Dermis blood vessel endothelial cell (primary cell): ENCODE data around the gene NOL6. TPM values are rescaled to one million over a fixed set of nuclear protein-coding genes. Genes with fewer than 3 reads are reported as not detected.
"Not testable (repeated sequence)": the region's sequence is repeated elsewhere in the genome, so short reads cannot be mapped to it uniquely, and the experiment has no call there.

ENCODE experiments used
- DNase-seq: peaks from one replicate; pipeline ENCODE4 v3.0.0; 2010
- total RNA-seq: library from RNA; depleted of rRNA; stranded (reverse); fragments of >200 nt; gene quantifications from 2 replicates; pipeline ENCODE4 v1.2.3, GENCODE V29; 2014

The NOL6 gene, protein sequence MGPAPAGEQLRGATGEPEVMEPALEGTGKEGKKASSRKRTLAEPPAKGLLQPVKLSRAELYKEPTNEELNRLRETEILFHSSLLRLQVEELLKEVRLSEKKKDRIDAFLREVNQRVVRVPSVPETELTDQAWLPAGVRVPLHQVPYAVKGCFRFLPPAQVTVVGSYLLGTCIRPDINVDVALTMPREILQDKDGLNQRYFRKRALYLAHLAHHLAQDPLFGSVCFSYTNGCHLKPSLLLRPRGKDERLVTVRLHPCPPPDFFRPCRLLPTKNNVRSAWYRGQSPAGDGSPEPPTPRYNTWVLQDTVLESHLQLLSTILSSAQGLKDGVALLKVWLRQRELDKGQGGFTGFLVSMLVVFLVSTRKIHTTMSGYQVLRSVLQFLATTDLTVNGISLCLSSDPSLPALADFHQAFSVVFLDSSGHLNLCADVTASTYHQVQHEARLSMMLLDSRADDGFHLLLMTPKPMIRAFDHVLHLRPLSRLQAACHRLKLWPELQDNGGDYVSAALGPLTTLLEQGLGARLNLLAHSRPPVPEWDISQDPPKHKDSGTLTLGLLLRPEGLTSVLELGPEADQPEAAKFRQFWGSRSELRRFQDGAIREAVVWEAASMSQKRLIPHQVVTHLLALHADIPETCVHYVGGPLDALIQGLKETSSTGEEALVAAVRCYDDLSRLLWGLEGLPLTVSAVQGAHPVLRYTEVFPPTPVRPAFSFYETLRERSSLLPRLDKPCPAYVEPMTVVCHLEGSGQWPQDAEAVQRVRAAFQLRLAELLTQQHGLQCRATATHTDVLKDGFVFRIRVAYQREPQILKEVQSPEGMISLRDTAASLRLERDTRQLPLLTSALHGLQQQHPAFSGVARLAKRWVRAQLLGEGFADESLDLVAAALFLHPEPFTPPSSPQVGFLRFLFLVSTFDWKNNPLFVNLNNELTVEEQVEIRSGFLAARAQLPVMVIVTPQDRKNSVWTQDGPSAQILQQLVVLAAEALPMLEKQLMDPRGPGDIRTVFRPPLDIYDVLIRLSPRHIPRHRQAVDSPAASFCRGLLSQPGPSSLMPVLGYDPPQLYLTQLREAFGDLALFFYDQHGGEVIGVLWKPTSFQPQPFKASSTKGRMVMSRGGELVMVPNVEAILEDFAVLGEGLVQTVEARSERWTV
- 15.5 and 30.2 TPM in 2 replicates for total RNA-seq

DNA sequence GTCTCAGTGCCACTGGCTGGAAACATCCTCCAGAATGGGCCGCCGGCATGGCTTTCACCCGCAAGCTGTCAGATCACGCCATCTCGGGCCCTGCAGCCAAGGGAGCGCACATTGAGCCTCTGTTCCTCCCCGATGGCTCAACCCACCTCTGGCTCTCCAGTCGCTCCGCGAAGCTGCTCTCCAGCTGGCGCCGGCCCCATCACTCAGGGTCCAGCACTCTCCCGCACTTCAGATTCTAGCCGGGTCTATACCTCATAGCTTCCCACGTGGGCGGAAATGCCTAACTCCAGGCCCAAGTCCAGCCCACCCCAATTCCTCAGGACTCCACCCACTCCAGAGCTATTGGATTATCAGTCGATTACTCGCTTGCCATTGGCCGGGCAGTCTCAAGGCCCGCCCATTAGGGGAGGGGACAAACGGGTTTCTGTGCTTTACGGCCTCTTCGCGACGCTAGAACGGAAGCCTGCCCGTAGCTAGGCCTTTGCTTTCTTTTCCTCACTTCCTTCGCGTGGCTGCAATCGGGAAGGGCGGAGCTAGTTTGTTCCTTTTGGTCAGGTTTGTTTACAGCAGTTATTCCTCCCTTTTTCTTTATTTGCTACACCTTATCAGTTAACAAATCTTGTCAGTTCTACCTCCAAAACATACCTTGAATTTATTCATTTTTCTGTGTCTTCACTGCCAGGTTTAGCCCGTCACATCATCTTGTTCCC, at the start of gene NOL6:
TSS of gene NOL6 (minus strand) at position 282 of the 710 bp plus-strand sequence. CDS start at position 200, 82 bp downstream.
- DNase-seq, result peak; percentile 100

DNA sequence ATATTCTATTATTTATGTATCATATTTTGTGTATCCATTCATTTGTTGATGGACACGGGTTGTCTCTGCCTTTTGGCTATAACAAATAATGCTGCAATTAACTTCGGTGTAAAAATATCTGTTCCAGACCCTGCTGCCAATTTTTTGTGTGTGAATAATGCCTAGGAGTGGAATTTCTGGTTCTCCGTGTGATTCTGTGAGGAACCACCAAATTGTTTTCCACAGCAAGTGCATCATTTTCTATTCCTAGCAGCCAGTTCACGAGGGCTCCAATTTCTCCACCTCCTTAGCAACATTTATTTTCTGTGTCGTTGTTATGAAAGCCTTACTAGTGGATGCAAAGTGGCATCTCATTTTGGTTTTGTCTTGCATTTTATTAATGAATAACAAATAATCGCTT, 48.1 kb upstream of the NOL6 start:
- not testable (repeated sequence) for DNase-seq

DNA sequence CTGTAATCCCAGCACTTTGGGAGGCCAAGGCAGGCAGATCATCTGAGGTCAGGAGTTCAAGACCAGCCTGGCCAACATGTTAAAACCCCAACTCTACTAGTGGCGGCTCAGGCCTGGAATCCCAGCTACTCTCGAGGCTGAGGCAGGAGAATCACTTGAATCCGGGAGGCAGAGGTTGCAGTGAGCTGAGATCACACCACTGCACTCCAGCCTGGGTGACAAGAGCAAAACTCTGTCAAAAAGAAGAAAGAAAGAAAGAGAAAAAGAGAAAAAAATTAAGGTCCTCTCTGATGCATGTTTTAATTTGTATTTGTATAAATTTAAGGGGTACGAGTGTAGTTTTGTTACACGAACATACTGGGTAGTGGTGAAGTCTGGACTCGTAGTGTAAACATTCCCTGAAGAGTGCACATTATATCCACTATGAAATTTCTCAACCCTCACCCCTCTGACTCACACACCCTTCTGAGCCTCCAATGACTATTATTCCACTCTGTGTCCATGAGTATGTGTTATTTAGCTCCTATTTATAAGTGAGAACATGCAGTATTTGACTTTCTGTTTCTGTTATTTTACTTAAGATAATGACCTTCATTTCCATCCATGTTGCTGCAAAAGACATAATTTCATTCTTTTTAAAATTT, 44.3 kb upstream of the NOL6 start:
- not testable (repeated sequence) for DNase-seq

DNA sequence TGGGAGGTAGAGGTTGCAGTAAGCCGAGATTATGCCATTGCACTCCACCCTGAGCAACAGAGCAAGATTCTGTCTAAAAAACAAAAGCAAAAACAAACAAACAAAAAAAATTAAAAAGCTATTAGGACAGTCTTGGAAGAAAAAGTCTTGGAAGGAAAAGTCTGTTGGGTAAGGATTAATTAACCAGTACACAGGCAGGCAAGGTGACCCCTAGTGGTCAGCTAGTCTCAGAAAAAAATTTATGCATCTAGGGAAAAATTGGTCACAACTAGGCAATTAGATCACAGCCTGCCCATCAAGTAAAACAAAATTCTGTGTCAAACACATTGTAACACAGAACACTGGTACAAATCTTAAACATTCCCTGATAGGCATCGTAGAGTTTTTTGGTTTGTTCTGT, 43.6 kb upstream of the NOL6 start:
- peak; percentile 66 for DNase-seq

DNA sequence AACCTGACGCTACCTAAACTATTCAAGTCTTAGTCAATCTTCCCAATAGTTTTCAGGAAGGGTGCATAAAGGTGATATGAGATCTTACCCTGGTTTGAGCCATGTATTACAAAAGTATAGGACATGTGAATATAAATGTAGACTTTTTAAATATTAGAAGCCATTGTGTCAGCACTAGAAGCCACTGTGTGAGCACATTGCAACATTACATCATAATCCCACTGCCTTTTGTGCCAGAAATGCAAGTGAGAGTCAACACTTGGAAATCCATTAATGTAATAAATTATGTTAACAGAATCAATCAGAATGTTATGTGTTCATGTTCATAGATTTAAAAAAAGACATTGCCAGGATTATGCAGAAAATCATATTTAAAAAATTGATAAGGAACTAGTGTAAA, 42.7 kb upstream of the NOL6 start:
- DNase-seq, result not testable (repeated sequence)

DNA sequence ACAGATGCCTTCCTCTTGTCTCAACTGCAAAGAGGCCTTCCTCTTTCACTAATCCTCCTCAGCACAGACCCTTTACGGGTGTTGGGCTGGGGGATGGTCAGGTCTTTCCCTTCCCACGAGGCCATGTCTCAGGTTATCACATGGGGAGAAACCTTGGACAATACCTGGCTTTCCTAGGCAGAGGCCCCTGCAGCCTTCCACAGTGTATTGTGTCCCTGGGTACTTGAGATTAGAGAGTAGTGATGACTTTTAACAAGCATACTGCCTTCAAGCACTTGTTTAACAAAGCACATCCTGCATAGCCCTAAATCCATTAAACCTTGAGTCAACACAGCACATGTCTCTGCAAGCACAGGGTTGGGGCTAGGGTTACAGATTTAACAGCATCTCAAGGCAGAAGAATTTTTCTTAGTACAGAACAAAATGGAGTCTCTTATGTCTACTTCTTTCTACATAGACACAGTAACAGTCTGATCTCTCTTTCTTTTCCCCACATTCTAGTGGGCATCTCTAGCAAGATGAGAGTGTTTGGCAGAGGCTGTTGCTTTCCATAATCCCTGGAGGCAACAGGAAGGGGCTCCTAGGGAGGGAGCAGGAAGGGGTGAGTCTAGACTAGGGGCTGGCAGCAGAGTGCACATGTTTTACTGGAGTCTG, 41.7 kb upstream of the NOL6 start:
- DNase-seq, result not testable (repeated sequence)

DNA sequence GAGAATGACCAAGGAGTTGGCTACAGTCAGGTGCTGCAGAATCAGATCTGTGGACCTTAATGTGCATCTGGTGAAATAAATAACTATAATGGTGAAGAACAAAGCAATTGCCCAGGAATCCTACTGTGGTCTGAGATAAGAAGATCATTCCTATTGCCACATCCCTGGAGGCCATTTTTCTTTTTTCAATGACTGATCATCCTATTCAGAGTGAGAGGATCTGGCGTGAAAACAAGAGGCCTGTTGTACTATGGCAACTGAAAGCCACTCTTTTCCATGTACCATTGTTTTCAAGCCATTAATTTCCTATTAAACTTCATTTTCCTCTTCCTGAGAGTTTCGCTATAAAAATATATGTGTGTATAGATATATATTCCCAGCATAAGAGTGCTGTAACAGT, 38.8 kb upstream of the NOL6 start:
- peak; percentile 26 for DNase-seq

DNA sequence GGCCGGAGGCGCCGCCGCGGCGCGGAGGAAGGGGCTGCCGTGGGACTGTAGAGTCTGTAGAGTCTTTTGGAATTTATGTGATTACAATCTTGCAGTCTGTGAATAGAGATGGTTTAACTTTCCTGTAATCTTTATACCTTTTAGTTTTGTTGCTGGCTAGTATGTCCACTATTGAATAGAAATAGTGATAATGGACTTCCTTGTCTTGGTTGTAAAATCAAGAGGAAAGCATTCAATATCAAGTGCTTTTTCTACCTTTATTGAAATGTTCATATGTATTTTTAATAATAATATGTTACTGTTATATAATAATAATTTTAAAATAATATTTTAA, 37.4 kb upstream of the NOL6 start:
- not testable (repeated sequence) for DNase-seq

DNA sequence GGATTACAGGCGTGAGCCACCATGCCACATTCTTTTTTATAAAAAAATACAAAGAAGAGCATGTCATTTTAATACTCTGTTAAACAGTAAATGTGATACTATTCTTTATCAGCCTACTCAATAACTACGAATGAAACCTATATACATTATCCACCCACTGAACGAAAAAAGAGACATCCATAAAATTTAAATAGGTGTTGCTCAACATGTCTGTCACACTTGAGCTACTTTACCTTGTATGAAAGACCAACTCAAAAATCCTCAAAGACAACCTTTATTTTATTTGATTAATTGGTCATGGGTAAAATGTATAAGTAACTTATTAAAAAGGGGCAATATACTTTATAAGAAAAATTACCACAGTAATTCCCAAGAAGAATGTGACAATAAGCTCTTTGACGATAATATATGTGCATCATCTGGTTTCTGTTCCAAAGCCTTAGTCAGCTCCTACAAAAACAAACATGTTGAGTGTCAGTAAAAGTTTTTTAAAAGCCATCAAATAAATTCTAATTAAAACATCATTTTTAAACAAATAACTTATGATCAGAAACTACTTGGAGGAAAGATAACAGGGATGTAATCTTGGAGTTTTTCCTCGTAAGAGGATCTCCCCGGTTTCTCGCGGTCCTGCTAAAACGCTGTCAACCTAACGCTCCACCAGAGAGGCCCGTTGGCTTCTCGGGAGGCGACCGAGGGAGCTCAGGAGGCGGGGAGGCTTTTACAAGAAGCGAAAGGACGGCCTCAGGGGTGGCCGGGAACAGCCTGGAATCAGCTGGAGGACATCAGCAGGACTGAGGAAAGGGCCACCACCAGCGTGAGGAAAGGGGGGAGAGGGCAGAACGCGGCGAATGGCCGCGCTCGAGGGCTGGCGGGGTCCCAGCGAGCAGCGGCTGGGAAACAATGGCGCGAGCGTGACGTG, 36.8 kb upstream of the NOL6 start:
- peak; percentile 73 for DNase-seq

DNA sequence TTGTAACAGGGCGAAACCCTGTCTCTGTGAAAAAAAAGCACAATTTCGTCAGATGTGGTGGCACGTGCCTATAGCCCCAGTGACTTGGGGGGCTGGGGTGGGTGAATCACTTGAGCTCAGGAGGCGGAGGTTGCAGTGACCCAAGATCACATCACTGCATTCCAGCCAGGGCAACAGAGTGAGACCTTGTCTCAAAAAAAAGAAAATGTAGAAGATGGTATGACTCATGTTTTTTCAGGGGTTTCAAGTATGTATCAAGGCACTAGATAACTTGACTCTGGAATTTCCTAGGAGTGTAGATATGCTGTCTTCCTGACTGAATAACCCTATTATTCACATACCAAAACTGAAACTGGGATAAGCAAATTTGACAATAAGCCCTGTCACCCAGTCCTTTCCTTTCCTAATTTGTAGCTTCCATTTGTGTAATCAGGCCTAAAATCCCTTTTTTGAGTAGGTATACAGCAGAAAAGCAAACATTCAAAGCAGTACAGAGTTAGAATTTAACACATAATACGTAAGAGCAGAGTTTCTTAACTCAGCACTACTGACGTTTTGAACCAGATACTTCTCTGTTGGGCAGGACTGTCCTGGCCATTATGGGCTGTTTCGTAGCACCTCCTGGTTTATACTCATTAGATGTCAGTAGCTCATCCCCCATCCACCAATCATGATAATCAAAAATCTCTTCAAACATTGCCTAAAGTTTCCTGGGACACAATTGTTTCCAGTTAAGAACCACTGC, 33.1 kb upstream of the NOL6 start:
- peak; percentile 96 for DNase-seq

DNA sequence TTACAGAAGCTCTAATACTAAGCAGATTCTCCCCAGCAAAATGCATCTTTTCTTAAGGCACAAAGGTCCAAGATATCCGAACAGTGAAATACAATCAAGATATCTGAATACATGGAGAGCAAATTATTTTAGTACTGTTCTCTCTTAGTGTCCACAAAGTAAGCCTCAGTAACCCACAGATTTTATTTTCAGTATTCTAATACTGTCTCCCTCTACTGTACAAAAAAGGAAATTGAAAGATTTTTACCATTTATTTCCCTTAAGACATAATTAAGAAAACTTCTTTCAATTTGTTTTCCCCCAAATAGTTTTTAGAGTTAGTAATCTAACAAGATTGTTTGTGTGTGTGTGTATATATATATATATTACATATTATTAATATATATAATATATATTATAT, 24.7 kb upstream of the NOL6 start:
- peak; percentile 31 for DNase-seq

DNA sequence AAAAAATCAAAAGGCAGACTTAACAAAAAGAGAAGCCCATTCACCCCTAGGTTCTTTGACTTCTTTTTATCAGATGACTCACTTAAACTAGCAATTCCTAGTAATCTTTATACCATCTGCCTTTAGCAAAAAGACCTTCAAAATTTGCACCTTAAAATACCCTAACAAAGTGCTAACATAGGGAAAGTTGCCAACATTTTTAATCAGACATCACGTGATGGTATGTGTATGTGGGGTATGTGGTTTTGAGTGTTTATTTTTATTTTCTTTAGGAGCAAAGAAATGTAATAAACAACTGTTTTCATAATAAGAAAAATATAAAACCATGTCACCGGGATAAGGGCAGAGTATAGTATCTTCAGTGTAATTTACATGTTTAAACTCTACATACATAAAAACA, 20.1 kb upstream of the NOL6 start:
- DNase-seq, result not testable (repeated sequence)

DNA sequence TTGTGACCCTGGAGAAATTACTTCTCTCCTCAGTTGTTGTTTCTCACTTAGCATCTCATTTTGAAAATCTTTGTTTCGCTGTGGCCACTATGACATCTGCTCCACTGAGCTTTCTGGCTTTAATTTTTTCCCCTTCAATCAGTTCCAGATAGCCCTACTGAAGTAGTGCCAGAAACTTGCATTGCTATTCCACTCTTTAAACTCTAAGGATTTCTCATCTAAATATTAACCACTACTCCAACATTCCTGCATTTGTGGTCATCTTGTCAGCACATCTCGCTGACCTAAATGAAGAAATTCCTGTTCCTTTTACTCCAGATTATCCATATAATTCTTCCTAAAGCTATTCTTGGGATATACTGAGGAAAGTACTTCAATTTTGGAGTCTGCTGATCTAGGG, 15.3 kb upstream of the NOL6 start:
- DNase-seq, result no peak

DNA sequence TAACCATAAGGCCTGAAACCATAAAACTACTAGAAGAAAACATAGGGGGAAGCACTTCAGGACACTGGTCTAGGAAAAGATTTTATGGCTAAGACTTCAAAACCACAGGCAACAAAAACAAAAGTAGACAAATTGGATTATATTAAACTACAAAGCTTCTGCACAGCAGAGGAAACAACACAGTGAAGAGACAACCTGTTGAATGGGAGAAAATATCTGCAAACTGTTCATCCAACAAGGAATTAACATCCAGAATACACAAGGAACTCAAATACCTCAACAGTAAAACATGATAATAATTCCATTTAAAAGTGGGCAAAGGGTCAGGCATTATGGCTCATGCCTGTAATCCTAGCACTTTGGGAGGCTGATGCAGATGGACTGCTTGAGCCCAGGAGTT, 11.6 kb upstream of the NOL6 start:
- not testable (repeated sequence) for DNase-seq

DNA sequence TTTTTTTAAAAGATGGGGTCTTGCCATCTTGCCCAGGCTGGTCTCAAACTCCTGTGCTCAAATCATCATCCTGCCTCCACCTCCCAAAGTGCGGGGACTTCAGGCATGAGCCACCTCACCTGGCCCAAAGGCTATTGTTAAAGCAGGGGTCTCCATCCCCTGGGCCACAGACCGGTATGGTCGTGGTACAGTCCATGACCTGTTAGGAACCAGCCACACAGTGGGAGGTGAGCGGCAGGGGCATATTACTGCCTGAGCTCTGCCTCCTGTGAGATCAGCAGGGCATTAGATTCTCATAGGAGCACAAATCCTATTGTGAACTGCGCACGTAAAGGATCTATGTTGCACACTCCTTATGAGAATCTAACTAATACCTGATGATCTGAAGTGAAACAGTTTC, 7.3 kb upstream of the NOL6 start:
- no peak for DNase-seq

DNA sequence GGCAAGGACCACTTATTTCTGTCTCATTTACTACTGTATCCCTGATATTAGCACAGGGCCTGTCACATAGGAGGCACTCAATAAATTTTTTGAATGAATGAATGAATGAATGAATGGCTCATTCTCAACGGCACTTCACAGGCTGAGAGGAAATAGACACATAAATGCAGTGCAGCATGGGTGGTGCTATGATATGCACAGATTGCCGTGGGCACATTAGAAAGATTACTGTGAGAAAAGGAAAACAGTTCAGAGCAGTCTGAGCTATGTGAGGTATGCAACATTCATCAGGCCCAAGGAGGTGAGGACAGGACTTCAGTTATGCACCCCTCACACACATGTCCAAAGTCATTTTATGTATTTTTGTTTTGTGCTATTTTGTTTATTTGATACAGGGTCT, 6.4 kb upstream of the NOL6 start:
- no peak for DNase-seq

DNA sequence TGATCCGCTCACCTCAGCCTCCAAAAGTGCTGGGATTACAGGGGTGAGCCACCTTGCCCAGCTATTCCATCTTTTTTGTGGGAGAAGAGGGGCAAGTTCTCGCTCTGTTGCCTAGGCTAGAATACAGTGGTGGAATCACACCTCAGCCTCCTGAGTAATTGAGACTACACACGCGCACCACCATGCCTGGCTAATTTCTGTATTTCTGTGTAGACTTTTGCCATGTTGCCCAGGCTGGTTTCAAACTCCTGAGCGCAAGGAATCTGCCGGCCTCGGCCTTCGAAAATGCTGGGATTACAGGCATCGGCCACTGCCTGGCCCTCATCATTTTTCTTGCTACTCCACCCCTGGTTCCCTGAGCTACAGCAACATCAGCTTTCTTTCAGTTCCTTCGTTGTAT, 2.8 kb upstream of the NOL6 start:
- DNase-seq, result no peak

DNA sequence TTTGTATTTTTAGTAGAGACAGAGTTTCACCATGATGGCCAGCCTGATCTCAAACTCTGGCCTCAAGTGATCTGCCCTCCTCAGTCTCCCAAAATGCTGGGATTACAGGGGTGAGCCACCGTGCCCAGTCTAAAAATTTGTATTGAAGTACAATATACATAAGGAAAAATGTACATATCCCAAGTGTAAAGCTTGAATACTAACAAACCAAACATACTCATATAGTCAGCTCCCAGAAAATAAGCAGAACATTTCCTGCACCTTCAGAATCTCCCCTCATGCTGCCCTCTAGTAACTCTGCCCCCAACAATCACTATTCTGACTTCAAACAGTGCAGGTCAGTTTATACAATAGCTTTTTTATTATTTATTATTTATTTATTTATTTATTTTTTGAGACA, 1.6 kb upstream of the NOL6 start:
- DNase-seq, result no peak

DNA sequence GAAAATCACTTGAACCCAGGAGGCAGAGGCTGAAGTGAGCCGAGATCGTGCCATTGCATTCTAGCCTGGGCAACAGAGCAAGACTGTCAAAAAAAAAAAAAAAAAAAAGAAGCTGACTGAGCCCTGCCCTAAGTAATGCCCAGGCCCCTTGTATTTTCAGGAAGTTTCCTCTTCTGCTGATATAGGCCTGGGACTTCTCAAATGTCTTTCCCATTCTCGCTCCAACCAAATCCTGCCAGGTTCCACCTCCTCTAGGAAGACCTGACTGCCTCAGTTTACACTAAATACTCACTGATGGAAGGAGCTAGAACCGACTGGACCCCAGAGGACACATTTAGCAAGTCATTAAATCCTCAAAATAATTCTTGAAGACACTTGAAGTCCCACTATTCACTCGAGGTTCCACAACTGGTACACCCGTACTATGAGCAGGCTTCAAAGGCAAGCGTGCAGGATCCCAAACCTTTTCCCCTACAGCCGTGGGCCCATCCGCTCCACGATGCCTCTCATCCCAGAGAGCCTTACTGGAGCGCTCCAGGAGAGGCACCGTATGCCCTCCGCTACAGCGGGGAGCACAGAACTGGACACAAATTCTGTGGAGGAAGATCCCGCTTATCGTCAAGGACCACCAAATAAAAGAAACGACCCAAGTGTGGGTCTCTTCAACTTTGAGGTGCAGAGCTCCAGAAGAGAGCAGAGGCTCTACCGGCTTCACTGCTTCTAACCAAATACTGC, 676 bp downstream of the NOL6 start:
- peak; percentile 14 for DNase-seq
